ENCODE results near the gene SELENOS. TPM values are rescaled to one million over a fixed set of nuclear protein-coding genes. Genes with fewer than 3 reads are reported as not detected.

The SELENOS gene
- polyA plus RNA-seq, 2 of the 4 experiments (the other 2 are of a cell fraction), result 97.9 to 184 TPM

GRCh38 chr15:101316529-101316928 is 39.2 kb upstream of the SELENOS start:
- TF ChIP-seq MAZ (IDR thresholded peaks at IDR 0.05; ENCODE audit: borderline replicate concordance, low read depth, low read length) (no peak), RAD21 (conservative IDR thresholded peaks at IDR 0.05 in 1 of 2, IDR thresholded peaks at IDR 0.05 in 1 of 2) (no peak), RCOR1 (IDR thresholded peaks at IDR 0.05; ENCODE audit: low read depth, low read length) (no peak)
- no peak overlapping the region for H3K4me2 ChIP-seq
- ChIA-PET CTCF (interaction anchor here (0.7 to 3.1 kb wide), 7 partner anchors 14 to 627 kb away, joined by 3 to 15 read pairs (median 4); no protein-coding TSS in a partner anchor), POLR2A (no interaction called here)
- DNase-seq (ENCODE audit: low read depth in 1 of 2, low spot score in 1 of 2), result no peak
- H3K4me3 ChIP-seq, result no peak overlapping the region
- no peaks in the 10 kb centered on the region for H3K4me1 ChIP-seq
- 89% methylated on average over 5 of the region's 5 CpGs for WGBS (ENCODE audit: missing lambda C conversion rate)
- ATAC-seq, result no peak
- H3K9me3 ChIP-seq, result no peaks in the 10 kb centered on the region
- H3K27ac ChIP-seq, result no peak overlapping the region
- FAIRE-seq, result no peak

GRCh38 chr15:101315736-101316135 is 38.5 kb upstream of the SELENOS start:
- Histone ChIP-seq H3K4me1 (no peaks in the 10 kb centered on the region), H3K9me3 (no peaks in the 10 kb centered on the region), H3K4me2 (no peak overlapping the region), H3K4me3 (no peak overlapping the region), H3K27ac (no peak overlapping the region)
- ChIA-PET CTCF (interaction anchor here (0.8 to 3.1 kb wide), 6 partner anchors 10 to 344 kb away, joined by 3 to 15 read pairs (median 6); no protein-coding TSS in a partner anchor), POLR2A (no interaction called here)
- FAIRE-seq (no peak), DNase-seq (ENCODE audit: low read depth in 1 of 2, low spot score in 1 of 2) (no peak), ATAC-seq (no peak)
- WGBS (ENCODE audit: missing lambda C conversion rate), result 61% methylated on average over 8 of the region's 10 CpGs
- TF ChIP-seq RFX5 (IDR thresholded peaks at IDR 0.05) (no peak), MAFK (IDR thresholded peaks at IDR 0.05; ENCODE audit: partially characterized antibody) (no peak), ATOH8 (CRISPR knock-in tag; IDR thresholded peaks at IDR 0.05; ENCODE audit: low read depth) (no peak), RCOR1 (IDR thresholded peaks at IDR 0.05; ENCODE audit: low read depth, low read length) (no peak), HEYL (CRISPR knock-in tag; IDR thresholded peaks at IDR 0.05) (no peak), SREBF2 (IDR thresholded peaks at IDR 0.05) (no peak), USF2 (IDR thresholded peaks at IDR 0.05) (no peak), ESRRA (IDR thresholded peaks at IDR 0.05; ENCODE audit: borderline replicate concordance, low read length) (no peak), NR3C1 (IDR thresholded peaks at IDR 0.05) (no peak), TFCP2L1 (CRISPR knock-in tag; IDR thresholded peaks at IDR 0.05) (no peak), HMGXB4 (CRISPR knock-in tag; IDR thresholded peaks at IDR 0.05; ENCODE audit: borderline replicate concordance) (no peak), POLR2AphosphoS2 (conservative IDR thresholded peaks at IDR 0.05; ENCODE audit: low read length) (no peak), EHF (CRISPR knock-in tag; IDR thresholded peaks at IDR 0.05) (no peak), ELK1 (IDR thresholded peaks at IDR 0.05; ENCODE audit: low read depth, low read length) (no peak)

- H3K9me3 ChIP-seq, result no peaks in the 10 kb centered on the region
- H3K4me2 ChIP-seq, result no peak overlapping the region
- TF ChIP-seq EHMT2 (IDR thresholded peaks at IDR 0.05; ENCODE audit: low read depth), result no peak
- no peak for TF ChIP-seq FOSB (CRISPR knock-in tag; IDR thresholded peaks at IDR 0.05)
- FAIRE-seq, result no peak
- ChIA-PET CTCF (interaction anchor here (2.2 to 3.1 kb wide), 3 partner anchors 9 to 327 kb away, joined by 8 to 15 read pairs (median 14); no protein-coding TSS in a partner anchor), POLR2A (no interaction called here)
- no peak overlapping the region for H3K4me3 ChIP-seq
- WGBS (ENCODE audit: missing lambda C conversion rate), result 82% methylated on average over 19 of the region's 19 CpGs
- H3K27ac ChIP-seq, result no peak overlapping the region
- H3K4me1 ChIP-seq, result no peaks in the 10 kb centered on the region
- no peak for DNase-seq (ENCODE audit: low read depth in 1 of 2, low spot score in 1 of 2)
- ATAC-seq, result no peak; a peak in 1 of 6 replicates
Observed at GRCh38 chr15:101314336-101315125, 37.2 kb upstream of the SELENOS start.
